NOMO-1 treated with DMSO at 0.1 percent for 48 hours (cell line): ENCODE measurements around the gene S1PR4.
"Not testable (repeated sequence)": the region's sequence is repeated elsewhere in the genome, so short reads cannot be mapped to it uniquely, and the experiment has no call there.

Source experiments
- DNase-seq: peaks from one replicate; lab custom pipeline; 2025; ENCODE audit not compliant: unreplicated experiment; lab: John Stamatoyannopoulos, UW

Gene S1PR4

GRCh38 chr19:3151563-3152418, 26.8 kb upstream of the S1PR4 start:
- no peak for DNase-seq

DNA sequence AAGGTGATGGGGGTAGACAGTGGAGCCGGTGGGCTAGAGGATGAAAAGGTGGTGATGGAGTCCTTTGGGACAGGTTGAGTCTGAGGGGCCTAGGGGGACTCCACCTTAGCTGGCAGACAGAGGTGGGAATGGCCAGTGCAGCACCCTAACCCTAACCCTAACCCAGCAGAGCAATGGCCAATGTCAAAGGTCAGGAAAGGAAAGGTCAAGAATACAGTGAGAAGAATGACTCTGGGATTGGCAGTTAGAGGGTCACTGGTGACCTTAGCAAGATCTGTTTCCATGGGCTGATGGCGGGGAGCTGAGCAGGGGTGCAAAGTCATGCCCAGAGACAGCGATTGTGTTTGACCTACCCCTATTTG, 26.2 kb upstream of the S1PR4 start:
- DNase-seq = no peak

- no peak for DNase-seq
Observed at GRCh38 chr19:3153286-3154230, 25.0 kb upstream of the S1PR4 start.

DNA sequence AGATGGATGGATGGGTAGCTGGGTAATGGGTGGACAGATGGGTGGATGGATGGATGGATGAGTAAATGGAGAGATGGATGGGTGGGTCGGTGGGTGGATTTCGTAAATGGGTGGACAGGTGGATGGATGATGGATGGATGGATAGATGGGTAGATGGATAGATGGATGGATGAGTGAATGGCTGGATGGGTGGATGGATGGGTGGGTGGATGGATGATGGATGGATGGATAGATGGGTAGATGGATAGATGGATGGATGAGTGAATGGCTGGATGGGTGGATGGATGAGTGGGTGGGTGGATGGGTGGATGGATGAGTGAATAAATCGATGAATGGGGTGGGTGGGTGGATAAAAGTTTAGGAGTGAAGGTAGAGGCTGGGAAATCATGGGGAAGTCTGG, 24.1 kb upstream of the S1PR4 start:
- not testable (repeated sequence) for DNase-seq

- no peak for DNase-seq
Observed at GRCh38 chr19:3154957-3155736, 23.4 kb upstream of the S1PR4 start.

DNA sequence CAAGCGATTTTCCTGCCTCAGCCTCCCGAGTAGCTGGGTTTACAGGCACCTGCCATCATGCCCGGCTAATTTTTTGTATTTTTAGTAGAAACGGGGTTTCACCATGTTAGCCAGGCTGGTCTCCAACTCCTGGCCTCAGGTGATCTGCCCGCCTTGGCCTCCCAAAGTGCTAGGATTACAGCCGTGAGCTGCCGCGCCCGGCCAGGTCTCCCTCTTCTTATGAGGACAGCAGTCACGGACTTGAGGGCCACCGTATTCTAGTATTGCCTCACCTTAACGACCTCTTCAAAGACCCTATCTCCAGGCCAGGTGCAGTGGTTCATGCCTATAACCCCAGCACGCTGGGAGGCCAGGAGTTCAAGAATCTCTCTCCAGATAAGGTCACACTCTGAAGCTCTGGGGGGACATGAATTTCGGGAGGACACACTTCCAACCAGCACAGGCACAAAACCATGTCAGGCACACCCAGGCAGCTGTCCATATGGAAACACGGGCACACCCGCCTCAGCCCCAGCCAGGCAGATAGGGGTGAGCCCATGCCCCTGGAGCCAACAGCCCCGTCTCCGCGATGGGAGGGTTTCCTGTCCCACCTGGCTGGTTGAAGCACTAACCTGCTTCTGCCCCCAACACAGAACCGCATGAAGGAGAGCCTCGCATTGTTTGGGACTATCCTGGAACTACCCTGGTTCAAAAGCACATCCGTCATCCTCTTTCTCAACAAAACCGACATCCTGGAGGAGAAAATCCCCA, 21.3 kb upstream of the S1PR4 start:
- no peak for DNase-seq

- no peak for DNase-seq
Observed at GRCh38 chr19:3159565-3159964, 19.0 kb upstream of the S1PR4 start.

DNA sequence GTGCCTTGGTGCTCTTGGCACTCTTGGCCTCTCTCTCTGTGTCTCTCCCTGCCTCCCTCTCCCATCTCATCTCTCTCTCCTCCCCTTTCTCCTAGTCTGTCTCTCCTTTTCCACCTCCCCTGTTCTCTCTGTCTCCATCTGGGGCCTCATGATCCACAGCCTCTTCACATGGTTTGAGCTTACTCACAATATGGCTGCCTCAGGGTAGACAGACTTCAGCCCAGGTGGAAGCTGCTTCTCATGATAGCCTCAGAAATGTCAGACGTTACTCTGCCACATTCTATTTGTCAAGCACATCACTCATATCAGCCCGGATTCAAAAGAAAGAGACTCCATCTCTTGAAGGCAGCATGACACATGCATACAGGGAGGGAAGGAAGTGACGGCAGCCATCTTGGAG, 18.4 kb upstream of the S1PR4 start:
- DNase-seq = no peak

- DNase-seq = no peak
Observed at GRCh38 chr19:3161453-3161852, 17.1 kb upstream of the S1PR4 start.

DNA sequence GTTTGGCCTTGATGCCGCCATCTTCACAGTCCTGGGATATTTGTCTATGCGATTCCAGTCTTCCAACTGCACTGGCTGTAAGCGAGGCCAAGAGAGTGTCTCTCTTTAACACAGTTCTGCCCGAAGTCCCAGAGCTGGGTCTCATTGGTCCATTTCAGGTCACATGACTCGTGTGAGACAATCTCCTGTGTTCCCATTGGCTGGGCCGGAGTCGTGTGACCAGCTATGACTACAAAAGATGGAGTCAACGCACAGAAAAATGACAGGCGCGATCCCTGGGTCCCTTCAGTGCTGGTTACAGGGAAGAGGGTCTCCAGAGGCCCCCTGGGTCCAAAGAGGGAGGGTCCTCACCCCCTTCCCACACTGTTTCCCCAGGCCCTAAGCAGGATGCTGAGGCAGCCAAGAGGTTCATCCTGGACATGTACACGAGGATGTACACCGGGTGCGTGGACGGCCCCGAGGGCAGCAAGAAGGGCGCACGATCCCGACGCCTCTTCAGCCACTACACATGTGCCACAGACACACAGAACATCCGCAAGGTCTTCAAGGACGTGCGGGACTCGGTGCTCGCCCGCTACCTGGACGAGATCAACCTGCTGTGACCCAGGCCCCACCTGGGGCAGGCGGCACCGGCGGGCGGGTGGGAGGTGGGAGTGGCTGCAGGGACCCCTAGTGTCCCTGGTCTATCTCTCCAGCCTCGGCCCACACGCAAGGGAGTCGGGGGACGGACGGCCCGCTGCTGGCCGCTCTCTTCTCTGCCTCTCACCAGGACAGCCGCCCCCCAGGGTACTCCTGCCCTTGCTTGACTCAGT, 15.9 kb upstream of the S1PR4 start:
- DNase-seq = no peak

GRCh38 chr19:3163230-3163886, 15.2 kb upstream of the S1PR4 start:
- peak; percentile 26 for DNase-seq

DNA sequence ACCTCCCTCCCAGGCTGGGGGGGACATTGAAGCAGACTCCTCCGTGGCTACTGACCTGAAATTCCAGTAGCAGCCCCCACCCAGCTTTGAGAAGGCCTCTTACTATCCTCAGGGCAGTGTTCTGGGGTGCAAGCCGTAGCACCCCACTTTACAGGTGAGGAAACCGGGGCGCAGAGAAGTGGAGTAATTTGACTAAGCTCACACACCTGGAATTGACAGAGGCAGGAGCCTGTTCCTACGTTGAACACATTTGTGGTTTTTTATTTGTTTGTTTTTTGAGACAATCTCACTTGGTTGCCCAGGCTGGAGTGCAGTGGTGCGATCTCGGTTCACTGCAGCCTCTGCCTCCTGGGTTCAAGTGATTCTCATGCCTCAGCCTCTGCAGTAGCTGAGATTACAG, 14.6 kb upstream of the S1PR4 start:
- no peak for DNase-seq

DNA sequence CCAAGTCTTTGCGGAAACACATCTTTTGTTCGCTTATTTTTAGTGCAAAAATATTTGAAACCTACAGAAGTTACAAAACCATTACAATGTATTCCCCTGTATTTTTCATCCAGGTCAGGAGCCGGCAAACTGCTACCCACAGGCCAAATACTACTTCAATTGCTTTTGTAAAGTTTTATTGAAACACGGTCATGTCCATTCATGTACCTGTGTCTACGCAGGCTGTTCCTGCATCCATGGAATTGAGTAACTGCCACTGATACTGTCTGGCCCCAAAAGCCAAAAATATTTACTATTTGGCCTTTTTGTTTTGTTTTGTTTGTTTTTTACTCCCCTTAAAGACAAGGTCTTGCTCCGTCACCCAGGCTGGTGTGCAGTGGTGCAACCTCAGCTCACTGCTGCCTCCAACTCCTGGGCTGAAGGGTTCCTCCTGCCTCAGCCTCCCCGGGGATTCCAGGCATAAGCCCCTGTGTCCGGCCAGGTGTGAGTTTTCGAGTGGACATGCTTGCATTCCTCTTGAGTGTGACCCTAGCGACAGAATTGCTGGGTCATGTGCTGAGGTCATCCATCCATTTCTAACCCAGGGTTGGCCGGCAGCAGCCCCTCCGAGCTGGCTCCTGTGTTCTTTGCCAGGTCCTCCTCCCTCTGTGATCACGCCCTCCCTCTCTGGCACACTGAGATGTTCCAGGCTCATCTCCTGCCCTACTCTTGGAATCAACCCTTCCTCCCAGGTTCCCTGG, 10.9 kb upstream of the S1PR4 start:
- DNase-seq = no peak

DNA sequence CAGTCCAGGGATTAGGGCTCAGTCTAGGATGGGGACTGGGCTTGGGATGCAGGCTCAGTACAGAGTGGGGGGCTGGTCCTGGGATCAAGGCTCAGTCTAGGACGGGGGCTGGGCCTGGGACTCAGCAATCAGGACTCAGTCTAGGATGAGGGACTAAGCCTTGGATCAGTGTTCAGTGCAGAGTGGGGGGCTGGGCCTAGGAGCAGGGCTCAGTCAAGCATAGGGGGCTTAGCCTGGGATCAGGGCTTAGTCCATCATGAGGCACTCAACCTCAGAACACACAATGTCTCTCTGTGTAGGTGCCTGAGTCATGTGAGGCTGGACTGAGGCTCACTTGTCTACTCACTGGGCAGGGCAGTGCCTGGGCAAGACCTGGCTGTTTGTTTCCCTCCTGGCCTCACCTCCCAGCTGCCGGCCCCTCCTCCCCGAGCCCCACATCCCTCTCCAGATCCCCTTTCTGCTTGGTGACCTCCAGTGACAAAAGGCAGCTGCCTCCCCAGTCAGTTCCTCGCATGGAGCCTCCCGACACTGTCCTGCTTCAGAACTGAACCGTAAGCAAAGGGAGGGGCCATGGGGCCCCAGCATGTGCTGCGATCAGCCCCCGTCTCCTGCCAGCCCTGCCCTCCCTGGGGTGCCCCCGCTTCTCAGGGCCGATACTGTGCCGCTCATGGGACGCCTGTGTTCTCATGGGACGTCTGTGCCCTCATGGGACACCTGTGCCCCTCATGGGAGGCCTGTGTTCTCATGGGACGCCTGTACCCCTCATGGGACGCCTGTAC, 6.5 kb upstream of the S1PR4 start:
- no peak for DNase-seq

DNA sequence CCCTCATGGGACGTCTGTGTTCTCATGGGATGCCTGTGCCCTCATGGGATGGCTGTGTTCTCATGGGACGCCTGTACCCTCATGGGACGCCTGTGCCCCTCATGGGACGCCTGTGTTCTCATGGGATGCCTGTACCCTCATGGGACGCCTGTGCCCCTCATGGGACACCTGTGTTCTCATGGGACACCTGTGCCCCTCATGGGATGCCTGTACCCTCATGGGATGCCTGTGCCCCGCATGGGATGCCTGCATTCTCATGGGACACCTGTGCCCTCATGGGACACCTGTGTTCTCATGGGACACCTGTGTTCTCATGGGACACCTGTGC, 5.9 kb upstream of the S1PR4 start:
- not testable (repeated sequence) for DNase-seq

DNA sequence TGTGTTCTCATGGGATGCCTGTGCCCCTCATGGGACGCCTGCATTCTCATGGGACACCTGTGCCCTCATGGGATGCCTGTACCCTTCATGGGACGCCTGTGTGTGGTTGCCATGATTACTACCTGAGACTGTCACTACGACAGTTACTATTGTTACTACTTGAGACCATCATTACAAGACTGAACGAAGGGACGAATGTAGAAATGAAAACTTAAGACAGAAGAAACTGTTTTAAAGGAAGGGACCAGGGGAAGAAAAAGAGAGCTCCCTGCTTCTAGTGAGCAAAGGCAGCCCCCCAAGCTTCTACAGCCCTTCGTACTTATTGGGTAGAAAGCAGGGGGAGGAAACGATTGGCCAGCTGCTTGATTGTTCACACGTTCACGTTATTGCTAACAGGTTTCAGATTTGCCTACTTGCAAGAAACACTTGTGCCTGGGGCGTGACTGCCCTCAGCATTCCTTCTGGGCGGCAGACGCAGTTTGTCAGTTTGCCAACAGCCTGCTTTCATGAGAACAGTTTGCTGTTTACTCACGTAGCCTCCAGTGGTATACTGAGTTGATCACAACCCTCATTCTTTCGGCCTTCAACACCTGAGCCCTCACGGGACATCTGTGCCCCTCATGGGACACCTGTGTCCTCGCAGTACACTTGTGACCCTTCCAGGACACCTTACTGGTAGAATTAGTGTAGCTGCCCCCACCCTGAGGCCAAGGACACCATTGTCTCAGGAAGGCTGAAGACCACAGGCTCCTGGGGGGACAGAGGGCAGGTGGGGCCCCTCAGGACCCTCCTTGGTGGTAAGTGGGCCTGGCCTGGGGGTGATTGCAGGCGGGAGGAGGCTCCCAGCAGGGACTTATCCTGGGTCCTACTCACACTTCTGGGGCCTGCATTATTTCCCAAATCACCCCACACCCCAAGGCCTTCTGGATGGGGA, 2.5 kb upstream of the S1PR4 start:
- DNase-seq = no peak
